WTC11 (cell line): ENCODE measurements around the gene UBL7.

ENCODE experiments used
- ATF1 ChIP-seq: sonication (generic); formaldehyde crosslinking; IDR thresholded peaks from 2 replicates; pipeline ENCODE4 v1.8.1; 2023; ENCODE audit warnings: mild to moderate bottlenecking, moderate library complexity, missing genetic modification reagents
- CTCF ChIP-seq: fragments of 200-600 bp; IDR thresholded peaks from 2 replicates; pipeline ENCODE4 v1.8.0; 2022; ENCODE audit warnings: antibody characterized with exemption
- FOXJ3 ChIP-seq: sonication (generic); formaldehyde crosslinking; IDR thresholded peaks from 2 replicates; pipeline ENCODE4 v1.9.0; 2021; ENCODE audit warnings: missing genetic modification reagents, mild to moderate bottlenecking, borderline replicate concordance
- FOXK1 ChIP-seq: sonication (generic); formaldehyde crosslinking; IDR thresholded peaks from 2 replicates; pipeline ENCODE4 v1.8.0; 2022; ENCODE audit warnings: mild to moderate bottlenecking, moderate library complexity, missing genetic modification reagents
- KAT7 ChIP-seq: sonication (generic); formaldehyde crosslinking; IDR thresholded peaks from 2 replicates; pipeline ENCODE4 v1.8.1; 2023; ENCODE audit warnings: missing genetic modification reagents, mild to moderate bottlenecking, borderline replicate concordance
- MYBL2 ChIP-seq: sonication (generic); formaldehyde crosslinking; IDR thresholded peaks from 2 replicates; pipeline ENCODE4 v1.8.1; 2023; ENCODE audit warnings: mild to moderate bottlenecking, moderate library complexity, missing genetic modification reagents
- NR2C2 ChIP-seq: sonication (generic); formaldehyde crosslinking; IDR thresholded peaks from 2 replicates; pipeline ENCODE4 v1.8.0; 2022; ENCODE audit warnings: mild to moderate bottlenecking, missing genetic modification reagents
- ZBTB21 ChIP-seq: sonication (generic); formaldehyde crosslinking; IDR thresholded peaks from 2 replicates; pipeline ENCODE4 v1.8.1; 2023; ENCODE audit warnings: mild to moderate bottlenecking, missing genetic modification reagents, borderline replicate concordance
- ZSCAN18 ChIP-seq: fragments of 250-450 bp; sonication (Bioruptor Pico); IDR thresholded peaks from 2 replicates; pipeline ENCODE4 v2.1.2; 2022; ENCODE audit warnings: mild to moderate bottlenecking, moderate library complexity

GRCh38 chr15:74464216-74464615 lies 3.3 kb upstream of the UBL7 start:
- TF ChIP-seq CTCF, result no peak
- no peak for TF ChIP-seq ZSCAN18 (CRISPR knock-in tag)
- no peak for TF ChIP-seq ATF1 (CRISPR knock-in tag)
- TF ChIP-seq MYBL2 (CRISPR knock-in tag), result no peak
- no peak for TF ChIP-seq KAT7 (CRISPR knock-in tag)
- no peak for TF ChIP-seq FOXJ3 (CRISPR knock-in tag)
- TF ChIP-seq FOXK1 (CRISPR knock-in tag), result no peak
- no peak for TF ChIP-seq NR2C2 (CRISPR knock-in tag)
- TF ChIP-seq ZBTB21 (CRISPR knock-in tag), result no peak
